ENCODE measurements around the gene ST6GAL1. TPM values are rescaled to one million over a fixed set of nuclear protein-coding genes. Genes with fewer than 3 reads are reported as not detected.

Gene ST6GAL1
- total RNA-seq, 6 donors from 2014 or later, result 72.6 to 141 (median 93.3) TPM

GRCh38 chr3:187027531-187028278, 97.4 kb downstream of the ST6GAL1 start:
- H3K4me3 ChIP-seq, result no peak overlapping the region
- H3K4me1 ChIP-seq, result peaks cover 8 to 20% (median 11%) of the 10 kb centered on the region in 4 donors
- TF ChIP-seq POLR2A (IDR thresholded peaks at IDR 0.05) (no peak), CTCF (IDR thresholded peaks at IDR 0.05) (no peak), EP300 (IDR thresholded peaks at IDR 0.05) (no peak)
- H3K27me3 ChIP-seq, result no peaks in the 10 kb centered on the region
- peak overlapping the region in 1 of 4 donors; percentile 25 for H3K27ac ChIP-seq
- no peak for DNase-seq
- no peaks in the 10 kb centered on the region for H3K9me3 ChIP-seq
- ATAC-seq (ENCODE audit: low FRiP score in 2 of 2), result no peak
- 74 to 77% methylated on average over 8 of the region's 8 CpGs for WGBS, 2 donors
- no peaks in the 10 kb centered on the region for H3K36me3 ChIP-seq

GRCh38 chr3:187031934-187032333, 101.6 kb downstream of the ST6GAL1 start:
- H3K9me3 ChIP-seq, result peaks cover 0 to 4% (median 0%) of the 10 kb centered on the region in 4 donors

GRCh38 chr3:187036394-187036793, 106.1 kb downstream of the ST6GAL1 start:
- WGBS, 2 donors, result 96 to 100% methylated on average over 1 of the region's 1 CpG
- H3K36me3 ChIP-seq, result peaks cover 0 to 19% (median 3%) of the 10 kb centered on the region in 4 donors
- no peak for DNase-seq
- H3K9me3 ChIP-seq, result peaks cover 0 to 4% (median 0%) of the 10 kb centered on the region in 4 donors
- no peaks in the 10 kb centered on the region for H3K27me3 ChIP-seq
- H3K4me3 ChIP-seq, result no peak overlapping the region
- TF ChIP-seq EP300 (IDR thresholded peaks at IDR 0.05), result no peak
- TF ChIP-seq POLR2AphosphoS5 (IDR thresholded peaks at IDR 0.05), result no peak
- TF ChIP-seq CTCF (IDR thresholded peaks at IDR 0.05), result no peak
- TF ChIP-seq POLR2A (IDR thresholded peaks at IDR 0.05), result no peak
- no peak for ATAC-seq (ENCODE audit: low FRiP score in 2 of 2)
- H3K4me1 ChIP-seq, result peaks cover 2 to 14% (median 13%) of the 10 kb centered on the region in 4 donors
- H3K27ac ChIP-seq, result no peak overlapping the region

More at GRCh38 chr3:187031934-187032333, 101.6 kb downstream of the ST6GAL1 start:
- Histone ChIP-seq H3K27me3 (no peaks in the 10 kb centered on the region), H3K36me3 (no peaks in the 10 kb centered on the region), H3K4me3 (no peak overlapping the region), H3K27ac (no peak overlapping the region), H3K4me1 (peaks cover 8 to 20% (median 11%) of the 10 kb centered on the region in 4 donors)
- TF ChIP-seq EP300 (IDR thresholded peaks at IDR 0.05), result no peak
- no peak for TF ChIP-seq CTCF (IDR thresholded peaks at IDR 0.05)
- TF ChIP-seq POLR2A (IDR thresholded peaks at IDR 0.05), result no peak
- TF ChIP-seq POLR2AphosphoS5 (IDR thresholded peaks at IDR 0.05), result no peak
- ATAC-seq (ENCODE audit: low FRiP score in 2 of 2) (no peak), DNase-seq (no peak)

GRCh38 chr3:187039100-187039722, 108.9 kb downstream of the ST6GAL1 start:
- Histone ChIP-seq H3K36me3 (peaks cover 0 to 36% (median 11%) of the 10 kb centered on the region in 4 donors), H3K27me3 (no peaks in the 10 kb centered on the region), H3K27ac (no peak overlapping the region), H3K4me3 (no peak overlapping the region), H3K9me3 (peaks cover 0 to 4% (median 0%) of the 10 kb centered on the region in 4 donors), H3K4me1 (peaks cover 14 to 37% (median 34%) of the 10 kb centered on the region in 4 donors)
- TF ChIP-seq CTCF (IDR thresholded peaks at IDR 0.05) (no peak), POLR2AphosphoS5 (IDR thresholded peaks at IDR 0.05) (no peak), POLR2A (IDR thresholded peaks at IDR 0.05) (no peak), EP300 (IDR thresholded peaks at IDR 0.05) (no peak)
- no peak for DNase-seq
- WGBS, 2 donors, result 78% methylated on average over 10 of the region's 10 CpGs
- ATAC-seq (ENCODE audit: low FRiP score in 2 of 2), result no peak

All from upper lobe of left lung (tissue), 6 donors.